H9 (cell line): ENCODE measurements around the gene CCDC92. TPM values are rescaled to one million over a fixed set of nuclear protein-coding genes. Genes with fewer than 3 reads are reported as not detected.

Experiments used
- DNase-seq: peaks from one replicate; pipeline ENCODE4 v3.0.0-alpha.2; 2017
- H2AFZ ChIP-seq: one replicate; pipeline ENCODE4 v1.6.1; 2013; ENCODE audit warnings: mild to moderate bottlenecking, low read length, control low read depth, moderate library complexity
- H2AK5ac ChIP-seq: 2 replicates; pipeline ENCODE4 v1.6.1; 2013; ENCODE audit warnings: low read length, control low read depth, mixed read lengths; ENCODE audit not compliant: insufficient read length
- H2BK120ac ChIP-seq: one replicate; pipeline ENCODE4 v1.6.1; 2013; ENCODE audit warnings: low read depth, mild to moderate bottlenecking, low read length, control low read depth, inconsistent platforms; ENCODE audit not compliant: poor library complexity, severe bottlenecking
- H2BK12ac ChIP-seq: 2 replicates; pipeline ENCODE4 v1.6.1; 2013; ENCODE audit warnings: low read length, control low read depth, mixed read lengths, low read depth; ENCODE audit not compliant: insufficient read length
- H2BK15ac ChIP-seq: 2 replicates; pipeline ENCODE4 v1.6.1; 2013; ENCODE audit warnings: low read depth, low read length, control low read depth
- H2BK20ac ChIP-seq: one replicate; pipeline ENCODE4 v1.6.1; 2013; ENCODE audit warnings: low read depth, mild to moderate bottlenecking, low read length, control low read depth, inconsistent platforms; ENCODE audit not compliant: poor library complexity, severe bottlenecking
- H2BK5ac ChIP-seq: 2 replicates; pipeline ENCODE4 v1.6.1; 2013; ENCODE audit warnings: low read length, control low read depth, mixed read lengths; ENCODE audit not compliant: insufficient read length
- H3K14ac ChIP-seq: 2 replicates; pipeline ENCODE4 v1.6.1; 2013; ENCODE audit warnings: low read length, control low read depth; ENCODE audit not compliant: insufficient read depth
- H3K18ac ChIP-seq: 2 replicates; pipeline ENCODE4 v1.6.1; 2013; ENCODE audit warnings: low read depth, mild to moderate bottlenecking, mixed read lengths, low read length, control low read depth; ENCODE audit not compliant: insufficient read length
- H3K23ac ChIP-seq: 2 replicates; pipeline ENCODE4 v1.6.1; 2013; ENCODE audit warnings: low read length, control low read depth, mixed read lengths, low read depth; ENCODE audit not compliant: insufficient read length
- H3K23me2 ChIP-seq: 2 replicates; pipeline ENCODE4 v1.6.1; 2013; ENCODE audit warnings: low read depth, mild to moderate bottlenecking, mixed read lengths, low read length, control low read depth; ENCODE audit not compliant: insufficient read length, poor library complexity, severe bottlenecking
- H3K27ac ChIP-seq: 2 replicates; pipeline ENCODE4 v1.5.1; 2013; ENCODE audit warnings: low read length, control low read depth, mixed read lengths, low read depth; ENCODE audit not compliant: insufficient read length
- H3K27me3 ChIP-seq: 2 replicates; pipeline ENCODE4 v1.6.1; 2013; ENCODE audit warnings: low read length, control low read depth, inconsistent platforms; ENCODE audit not compliant: insufficient read depth
- H3K4ac ChIP-seq: 2 replicates; pipeline ENCODE4 v1.6.1; 2013; ENCODE audit warnings: low read depth, mild to moderate bottlenecking, control low read depth, inconsistent platforms, low read length, moderate library complexity
- H3K4me1 ChIP-seq: 2 replicates; pipeline ENCODE4 v1.6.1; 2013; ENCODE audit warnings: low read length, control low read depth, inconsistent platforms; ENCODE audit not compliant: insufficient read depth
- H3K4me2 ChIP-seq: 2 replicates; pipeline ENCODE4 v1.6.1; 2013; ENCODE audit warnings: low read length, control low read depth, mixed read lengths; ENCODE audit not compliant: insufficient read length, insufficient read depth
- H3K56ac ChIP-seq: 2 replicates; pipeline ENCODE4 v1.6.1; 2013; ENCODE audit warnings: low read depth, mild to moderate bottlenecking, mixed read lengths, low read length, control low read depth; ENCODE audit not compliant: insufficient read length
- H3K79me1 ChIP-seq: 2 replicates; pipeline ENCODE4 v1.6.1; 2013; ENCODE audit warnings: low read depth, mild to moderate bottlenecking, moderate library complexity, low read length, control low read depth, inconsistent platforms; ENCODE audit not compliant: insufficient read depth, poor library complexity, severe bottlenecking
- H3K79me2 ChIP-seq: 2 replicates; pipeline ENCODE4 v1.6.1; 2013; ENCODE audit warnings: low read length, control low read depth, inconsistent platforms; ENCODE audit not compliant: insufficient read depth
- H3K9ac ChIP-seq: 2 replicates; pipeline ENCODE4 v1.6.1; 2013; ENCODE audit warnings: low read length, control low read depth, mixed read lengths; ENCODE audit not compliant: insufficient read length; ENCODE audit errors: extremely low read depth
- H3K9me3 ChIP-seq: one replicate; pipeline ENCODE4 v1.6.1; 2013; ENCODE audit warnings: low read depth, low read length, inconsistent platforms; ENCODE audit not compliant: control insufficient read depth
- H3T11ph ChIP-seq: one replicate; pipeline ENCODE4 v1.6.1; 2013; ENCODE audit warnings: mild to moderate bottlenecking, low read length, control low read depth, inconsistent platforms
- H4K20me1 ChIP-seq: one replicate; pipeline ENCODE4 v1.6.1; 2013; ENCODE audit not compliant: control insufficient read depth, insufficient read length, insufficient read depth
- H4K5ac ChIP-seq: 2 replicates; pipeline ENCODE4 v1.6.1; 2013; ENCODE audit warnings: low read depth, mild to moderate bottlenecking, mixed read lengths, low read length, control low read depth; ENCODE audit not compliant: insufficient read length
- H4K8ac ChIP-seq: replicated peaks from 2 replicates; pipeline ENCODE4 v1.6.1; 2013; ENCODE audit warnings: low read length, control low read depth, mixed read lengths, low read depth; ENCODE audit not compliant: insufficient read length
- H4K91ac ChIP-seq: 2 replicates; pipeline ENCODE4 v1.6.1; 2013; ENCODE audit warnings: low read depth, mild to moderate bottlenecking, moderate library complexity, mixed read lengths, low read length, control low read depth; ENCODE audit not compliant: insufficient read length
- H3K27ac Mint-ChIP-seq, 3 experiments: 2 replicates in 2 of 3; 3 replicates in 1 of 3; pipeline ENCODE4 v1.8.0; 2020 to 2021; ENCODE audit warnings: mixed read lengths in 3 of 3, mild to moderate bottlenecking in 1 of 3, moderate library complexity in 1 of 3
- H3K27me3 Mint-ChIP-seq: 2 replicates; pipeline ENCODE4 v1.8.0; 2021; ENCODE audit warnings: low read depth, mild to moderate bottlenecking, moderate library complexity, mixed read lengths
- H3K36me3 Mint-ChIP-seq, 3 experiments: 2 replicates in 2 of 3; 3 replicates in 1 of 3; pipeline ENCODE4 v1.8.0; 2020 to 2021; ENCODE audit warnings: low read depth in 3 of 3, mixed read lengths in 3 of 3; ENCODE audit not compliant: insufficient read depth in 1 of 3
- H3K4me1 Mint-ChIP-seq, 2 experiments: 2 replicates each; pipeline ENCODE4 v1.8.0; 2020; ENCODE audit warnings: mixed read lengths in 2 of 2
- H3K4me3 Mint-ChIP-seq, 2 experiments: 2 replicates in 1 of 2; 3 replicates in 1 of 2; pipeline ENCODE4 v1.8.0; 2020 to 2021; ENCODE audit warnings: mild to moderate bottlenecking in 2 of 2, mixed read lengths in 2 of 2, moderate library complexity in 1 of 2
- H3K9me3 Mint-ChIP-seq, 2 experiments: 2 replicates in 1 of 2; 3 replicates in 1 of 2; pipeline ENCODE4 v1.8.0; 2020; ENCODE audit warnings: mild to moderate bottlenecking in 2 of 2, mixed read lengths in 2 of 2, moderate library complexity in 1 of 2
- CTCF ChIP-seq: fragments of 200-600 bp; sonication (generic); conservative IDR thresholded peaks from 3 replicates; pipeline ENCODE4 v1.8.0; 2021; ENCODE audit warnings: antibody characterized with exemption, mild to moderate bottlenecking
- WGBS: extraction: QIAGEN DNeasy Blood & Tissue Kit; methylation state at CpG from one replicate; pipeline ENCODE4 v1.1.7; 2013; ENCODE audit warnings: missing lambda C conversion rate, low lambda C conversion rate, mixed read lengths; ENCODE audit not compliant: insufficient read length; ENCODE audit errors: extremely low coverage; 5-methylcytosine and 5-hydroxymethylcytosine counted together
- total RNA-seq: library from RNA; stranded (reverse); gene quantifications from 2 replicates; pipeline ENCODE4 v1.2.1, GENCODE V29; 2021

Gene CCDC92
- total RNA-seq, 1 experiment from 2014 or later = 1.3 TPM

GRCh38 chr12:123937707-123938591, 34.7 kb downstream of the CCDC92 start:
- no peaks in the 10 kb centered on the region for H4K20me1 ChIP-seq
- no peak overlapping the region for H4K91ac ChIP-seq
- Mint-ChIP-seq H3K9me3 (peaks cover 4 to 5% of the 10 kb centered on the region in 2 experiments; a peak in 4 of 5 replicates), H3K4me1 (peaks cover 0 to 4% of the 10 kb centered on the region in 2 experiments; a peak in 2 of 4 replicates), H3K4me3 (no peak overlapping the region), H3K27ac (peak overlapping the region in 1 of 3 experiments; percentile 32; a peak in 2 of 7 replicates), H3K27me3 (peaks cover 88% of the 10 kb centered on the region), H3K36me3 (peaks cover 0 to 4% (median 0%) of the 10 kb centered on the region in 3 experiments; a peak in 1 of 7 replicates)
- no peak overlapping the region for H3K27ac ChIP-seq
- no peak overlapping the region for H3K18ac ChIP-seq
- no peak for DNase-seq
- no peaks in the 10 kb centered on the region for H3K4me1 ChIP-seq
- H2AK5ac ChIP-seq = no peak overlapping the region
- no peak overlapping the region for H3K56ac ChIP-seq
- no peak overlapping the region for H4K8ac ChIP-seq
- H2BK15ac ChIP-seq = no peak overlapping the region
- no peak overlapping the region for H4K5ac ChIP-seq
- H3K4me2 ChIP-seq = no peak overlapping the region
- no peak overlapping the region for H2AFZ ChIP-seq
- no peak overlapping the region for H3K23ac ChIP-seq
- H3K79me1 ChIP-seq = no peaks in the 10 kb centered on the region
- no peaks in the 10 kb centered on the region for H3K79me2 ChIP-seq
- WGBS = no CpG with 5 or more reads among the region's 16 CpGs
- H3K14ac ChIP-seq = no peak overlapping the region
- H2BK20ac ChIP-seq = no peak overlapping the region
- no peaks in the 10 kb centered on the region for H3K23me2 ChIP-seq
- TF ChIP-seq CTCF = no peak
- no peak overlapping the region for H3K4ac ChIP-seq
- no peak overlapping the region for H3K9ac ChIP-seq
- H2BK5ac ChIP-seq = no peak overlapping the region
- H3K9me3 ChIP-seq = no peaks in the 10 kb centered on the region
- no peak overlapping the region for H2BK120ac ChIP-seq
- no peak overlapping the region for H2BK12ac ChIP-seq
- no peaks in the 10 kb centered on the region for H3K27me3 ChIP-seq
- no peak overlapping the region for H3T11ph ChIP-seq
